ENCODE data around the gene NUDT16L1.

NUDT16L1 gene

DNA sequence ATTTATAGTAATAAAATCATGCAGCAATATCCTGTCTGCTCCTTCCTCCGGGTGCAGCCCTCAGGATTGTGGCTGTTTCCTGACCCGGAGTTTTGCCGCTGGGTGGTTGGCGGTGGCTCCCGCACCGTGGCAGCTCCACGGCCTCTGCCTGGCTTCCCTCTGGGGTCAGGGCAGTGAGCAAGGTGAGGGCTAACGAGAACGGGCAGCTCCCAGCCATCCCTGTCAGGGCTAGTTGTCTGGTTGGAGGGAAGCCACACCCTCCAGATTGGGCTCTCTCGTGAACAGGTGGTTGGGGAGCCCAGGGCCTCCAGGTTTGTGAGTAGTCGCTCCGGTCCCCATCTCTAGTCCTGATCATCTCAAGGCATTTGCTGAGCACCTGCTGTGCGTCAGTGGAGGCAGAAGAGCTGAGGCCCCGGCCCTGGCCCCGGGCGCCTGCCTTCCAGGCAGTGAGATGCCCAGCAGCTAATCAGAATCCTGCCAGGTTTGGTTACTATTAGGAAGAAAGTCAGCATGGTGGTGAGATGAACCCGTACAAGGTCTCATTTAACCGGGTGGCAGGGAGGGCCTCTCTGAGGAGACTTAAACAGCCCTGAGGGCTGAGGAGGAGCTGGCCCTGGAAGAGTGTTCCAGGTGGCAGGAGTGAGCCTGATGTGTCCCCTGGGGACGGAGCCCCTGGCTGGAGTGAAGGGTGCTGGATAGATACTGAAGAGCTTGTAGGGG lies 2.3 kb upstream of the NUDT16L1 start:
- TF ChIP-seq, protein P1, sequence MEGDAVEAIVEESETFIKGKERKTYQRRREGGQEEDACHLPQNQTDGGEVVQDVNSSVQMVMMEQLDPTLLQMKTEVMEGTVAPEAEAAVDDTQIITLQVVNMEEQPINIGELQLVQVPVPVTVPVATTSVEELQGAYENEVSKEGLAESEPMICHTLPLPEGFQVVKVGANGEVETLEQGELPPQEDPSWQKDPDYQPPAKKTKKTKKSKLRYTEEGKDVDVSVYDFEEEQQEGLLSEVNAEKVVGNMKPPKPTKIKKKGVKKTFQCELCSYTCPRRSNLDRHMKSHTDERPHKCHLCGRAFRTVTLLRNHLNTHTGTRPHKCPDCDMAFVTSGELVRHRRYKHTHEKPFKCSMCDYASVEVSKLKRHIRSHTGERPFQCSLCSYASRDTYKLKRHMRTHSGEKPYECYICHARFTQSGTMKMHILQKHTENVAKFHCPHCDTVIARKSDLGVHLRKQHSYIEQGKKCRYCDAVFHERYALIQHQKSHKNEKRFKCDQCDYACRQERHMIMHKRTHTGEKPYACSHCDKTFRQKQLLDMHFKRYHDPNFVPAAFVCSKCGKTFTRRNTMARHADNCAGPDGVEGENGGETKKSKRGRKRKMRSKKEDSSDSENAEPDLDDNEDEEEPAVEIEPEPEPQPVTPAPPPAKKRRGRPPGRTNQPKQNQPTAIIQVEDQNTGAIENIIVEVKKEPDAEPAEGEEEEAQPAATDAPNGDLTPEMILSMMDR (IDR thresholded peaks at IDR 0.05; ENCODE audit: extremely low read depth, insufficient read depth, missing control alignments) = no peak
- in situ Hi-C loops (cut with MboI; ENCODE audit: low pct_unique_long_range_greater_than_20kb, low sequenced_read_pairs, unreplicated experiment) = no loop called here
- no peak for DNase-seq (ENCODE audit: low spot score)

DNA sequence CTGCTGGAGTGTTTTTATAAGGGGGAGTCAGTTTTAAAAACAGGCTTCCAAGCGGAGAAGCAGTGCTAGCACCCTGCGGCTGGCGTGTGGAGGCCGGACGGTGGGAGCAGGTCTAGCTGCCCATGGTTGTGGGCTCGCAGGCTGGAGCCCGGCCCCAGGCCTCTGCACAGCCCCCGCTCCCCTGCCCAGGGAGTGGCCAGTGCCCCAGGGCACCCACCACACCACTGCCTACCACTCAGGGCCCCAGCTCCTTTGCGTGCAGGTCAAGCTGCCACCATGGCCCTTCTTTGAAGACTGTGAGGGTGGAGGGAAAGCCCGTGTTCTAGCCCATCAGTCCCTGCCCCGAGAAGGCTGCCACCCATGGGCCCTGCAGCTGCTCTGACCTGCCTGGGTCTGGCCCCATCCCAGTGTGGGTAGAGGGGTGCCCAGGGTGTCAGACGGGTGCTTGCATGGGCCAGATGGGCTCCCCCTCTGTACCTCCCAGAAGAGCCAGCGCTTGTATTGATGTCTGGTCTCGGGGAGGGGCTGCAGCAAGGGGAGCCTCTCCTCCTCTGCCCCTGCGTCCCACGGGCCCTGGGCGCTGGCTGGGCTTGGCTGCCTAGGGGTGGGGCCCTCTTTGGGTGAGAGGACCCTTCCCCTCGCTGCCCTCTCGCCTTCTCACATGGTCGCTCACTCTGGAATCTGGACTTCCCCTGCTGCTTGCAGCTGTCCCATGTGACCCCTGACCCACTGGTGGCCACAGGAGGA lies 1.5 kb upstream of the NUDT16L1 start:
- no peak for DNase-seq (ENCODE audit: low spot score)
- in situ Hi-C loops (cut with MboI; ENCODE audit: low pct_unique_long_range_greater_than_20kb, low sequenced_read_pairs, unreplicated experiment) = no loop called here
- TF ChIP-seq, protein P1 (IDR thresholded peaks at IDR 0.05; ENCODE audit: extremely low read depth, insufficient read depth, missing control alignments) = no peak

DNA sequence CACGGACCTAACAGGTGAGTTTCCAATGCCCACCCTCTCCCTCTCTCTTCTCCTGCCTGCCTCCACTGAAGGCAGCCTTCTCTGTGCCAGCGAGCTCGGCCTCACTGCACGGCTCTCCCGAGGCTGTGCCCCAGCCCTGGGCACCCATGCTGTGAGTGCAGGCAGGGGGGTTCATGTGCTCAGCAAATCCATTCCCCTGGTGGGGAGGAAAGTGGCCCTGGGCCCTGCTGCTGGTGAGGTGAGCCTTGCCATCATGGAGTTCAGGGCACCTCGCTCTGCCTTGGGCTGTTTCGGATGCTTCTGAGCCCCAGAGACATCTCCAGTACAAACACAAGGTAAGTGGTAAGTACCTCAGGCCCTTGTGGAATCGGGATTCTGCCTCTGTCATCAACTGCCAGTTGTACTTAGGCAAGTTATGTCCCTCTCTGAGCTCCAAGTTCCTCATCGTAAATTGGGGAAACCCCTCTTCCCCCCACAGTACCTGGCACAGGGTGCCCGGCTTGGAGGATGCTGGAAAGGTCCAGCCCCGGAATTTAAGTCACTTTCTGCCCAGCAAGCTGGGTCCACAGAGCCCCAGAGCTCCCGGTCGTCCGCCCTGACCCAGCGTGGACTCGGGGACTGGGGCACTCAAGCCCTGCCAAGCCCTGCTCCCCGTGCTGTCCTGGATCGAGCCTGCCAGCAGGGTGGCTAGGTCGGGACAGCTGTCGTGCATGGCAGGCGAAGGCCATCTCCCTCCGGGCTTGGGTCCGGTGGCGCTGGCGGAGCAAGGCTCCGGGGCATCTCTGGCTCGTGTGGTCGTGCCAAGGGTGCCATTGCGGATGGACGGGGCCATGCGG lies 684 bp upstream of the NUDT16L1 start:
- in situ Hi-C loops (cut with MboI; ENCODE audit: low pct_unique_long_range_greater_than_20kb, low sequenced_read_pairs, unreplicated experiment) = no loop called here
- no peak for DNase-seq (ENCODE audit: low spot score)
- TF ChIP-seq, protein P1 (IDR thresholded peaks at IDR 0.05; ENCODE audit: extremely low read depth, insufficient read depth, missing control alignments) = no peak

DNA sequence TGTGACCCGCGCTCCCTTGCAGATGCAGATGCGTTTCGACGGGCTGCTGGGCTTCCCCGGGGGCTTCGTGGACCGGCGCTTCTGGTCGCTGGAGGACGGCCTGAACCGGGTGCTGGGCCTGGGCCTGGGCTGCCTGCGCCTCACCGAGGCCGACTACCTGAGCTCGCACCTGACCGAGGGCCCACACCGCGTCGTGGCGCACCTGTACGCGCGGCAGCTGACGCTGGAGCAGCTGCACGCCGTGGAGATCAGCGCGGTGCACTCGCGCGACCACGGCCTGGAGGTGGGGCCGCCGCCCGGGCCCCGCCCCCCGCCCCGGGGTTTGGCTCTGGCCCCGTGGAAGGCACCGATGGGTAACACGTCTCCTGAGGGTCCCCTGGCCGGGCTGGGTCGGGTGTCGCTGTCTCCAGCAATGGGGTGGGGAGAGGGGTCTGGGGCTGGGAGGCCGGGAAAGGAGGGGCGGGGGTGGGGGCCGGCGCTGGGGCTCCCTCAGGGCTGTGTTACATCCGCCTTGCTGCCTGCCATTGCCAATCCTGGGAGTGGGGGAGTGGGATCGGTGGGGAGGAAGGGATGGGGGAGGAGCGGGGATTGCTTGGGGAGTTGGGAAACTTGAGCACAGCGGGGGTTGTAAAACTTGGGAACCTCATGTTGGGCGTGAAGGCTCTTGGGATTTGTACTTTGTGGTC lies 737 bp downstream of the NUDT16L1 start:
- DNase-seq (ENCODE audit: low spot score) = peak; percentile 89
- in situ Hi-C loops (cut with MboI; ENCODE audit: low pct_unique_long_range_greater_than_20kb, low sequenced_read_pairs, unreplicated experiment) = no loop called here
- TF ChIP-seq, protein P1 (IDR thresholded peaks at IDR 0.05; ENCODE audit: extremely low read depth, insufficient read depth, missing control alignments) = no peak

DNA sequence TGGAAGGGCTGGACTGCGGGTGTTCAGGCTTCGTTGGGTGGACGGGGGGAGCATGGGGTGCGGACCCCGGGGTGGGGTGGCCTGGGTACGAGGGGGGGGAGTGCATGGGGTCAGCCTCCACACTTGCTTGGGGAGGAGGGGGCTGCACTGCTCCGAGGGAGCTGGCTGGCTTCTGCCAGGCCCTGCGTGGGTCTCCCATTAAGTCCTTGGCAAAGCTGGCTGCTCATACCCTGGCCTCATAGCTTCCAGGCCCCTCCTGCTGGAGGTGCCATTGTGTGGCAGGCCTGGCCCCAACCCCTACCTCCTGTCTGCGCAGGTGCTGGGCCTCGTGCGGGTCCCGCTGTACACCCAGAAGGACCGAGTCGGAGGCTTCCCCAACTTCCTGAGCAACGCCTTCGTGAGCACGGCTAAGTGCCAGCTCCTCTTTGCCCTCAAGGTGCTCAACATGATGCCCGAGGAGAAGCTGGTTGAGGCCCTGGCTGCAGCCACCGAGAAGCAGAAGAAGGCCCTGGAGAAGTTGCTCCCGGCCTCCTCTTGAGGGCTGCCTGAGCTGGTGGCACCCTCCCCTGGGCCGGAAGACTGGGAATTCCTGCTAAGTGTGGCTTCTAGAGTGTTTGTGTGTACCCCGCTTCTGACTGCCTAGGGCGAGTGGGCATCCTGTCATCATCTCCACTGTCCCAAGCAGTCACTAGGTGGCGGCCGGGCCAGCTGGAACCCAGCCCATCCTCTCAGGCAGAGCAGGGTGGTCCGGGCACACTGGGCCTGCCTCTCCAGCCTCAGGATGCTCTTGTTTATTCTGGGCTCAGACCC lies 1.5 kb downstream of the NUDT16L1 start:
- no peak for DNase-seq (ENCODE audit: low spot score)
- in situ Hi-C loops (cut with MboI; ENCODE audit: low pct_unique_long_range_greater_than_20kb, low sequenced_read_pairs, unreplicated experiment) = no loop called here
- TF ChIP-seq, protein P1 (IDR thresholded peaks at IDR 0.05; ENCODE audit: extremely low read depth, insufficient read depth, missing control alignments) = no peak
